Keratinocyte (primary cell): ENCODE results near the gene C10orf90. TPM values are rescaled to one million over a fixed set of nuclear protein-coding genes. Genes with fewer than 3 reads are reported as not detected.

Experiments
- DNase-seq: peaks from one replicate; pipeline ENCODE4 v3.0.0-alpha.2; 2011; ENCODE audit warnings: low read depth, missing footprints, low spot score
- FAIRE-seq: peaks from 2 replicates; lab custom pipeline; 2011; peaks lifted over from hg19 to GRCh38; lab: Jason Lieb, UNC
- H2AFZ ChIP-seq: 2 replicates; pipeline ENCODE4 v1.6.0; 2012; ENCODE audit warnings: low read length, control low read depth, inconsistent platforms; ENCODE audit not compliant: control insufficient read depth
- H3K27ac ChIP-seq: 2 replicates; pipeline ENCODE4 v1.5.1; 2011; ENCODE audit warnings: low read length; ENCODE audit not compliant: control insufficient read depth, insufficient read depth
- H3K27me3 ChIP-seq: 3 replicates; pipeline ENCODE4 v1.6.0; 2011; ENCODE audit warnings: low read length; ENCODE audit not compliant: control insufficient read depth, insufficient read depth; ENCODE audit errors: extremely low read depth
- H3K36me3 ChIP-seq, 2 experiments: 2 replicates in 1 of 2; 3 replicates in 1 of 2; pipeline ENCODE4 v1.5.1; 2011; ENCODE audit warnings: low read length in 2 of 2, mild to moderate bottlenecking in 1 of 2; ENCODE audit not compliant: control insufficient read depth in 2 of 2, insufficient read depth in 2 of 2; ENCODE audit errors: extremely low read depth in 1 of 2
- H3K4me1 ChIP-seq: 3 replicates; pipeline ENCODE4 v1.5.1; 2011; ENCODE audit warnings: low read length; ENCODE audit not compliant: control insufficient read depth, insufficient read depth; ENCODE audit errors: extremely low read depth
- H3K4me2 ChIP-seq: 3 replicates; pipeline ENCODE4 v1.6.0; 2011; ENCODE audit warnings: low read depth, low read length; ENCODE audit not compliant: control insufficient read depth, insufficient read depth; ENCODE audit errors: extremely low read depth
- H3K4me3 ChIP-seq, 3 experiments: fragments of 200-600 bp in 1 of 3; sonication (generic) in 1 of 3; 2 replicates in 2 of 3; 3 replicates in 1 of 3; pipeline ENCODE4 v1.5.1; 2011 to 2016; ENCODE audit warnings: low read length in 3 of 3, mild to moderate bottlenecking in 3 of 3, control low read depth in 2 of 3, inconsistent platforms in 1 of 3, low read depth in 1 of 3, mixed read lengths in 1 of 3, mixed run types in 1 of 3, moderate library complexity in 1 of 3; ENCODE audit not compliant: control insufficient read depth in 2 of 3, insufficient read depth in 2 of 3; ENCODE audit errors: extremely low read depth in 1 of 3
- H3K79me2 ChIP-seq: 2 replicates; pipeline ENCODE4 v1.6.0; 2012; ENCODE audit warnings: low read length; ENCODE audit not compliant: control insufficient read depth, insufficient read depth
- H3K9ac ChIP-seq: 3 replicates; pipeline ENCODE4 v1.6.0; 2011; ENCODE audit warnings: low read length; ENCODE audit not compliant: control insufficient read depth, insufficient read depth; ENCODE audit errors: extremely low read depth
- H3K9me1 ChIP-seq: 3 replicates; pipeline ENCODE4 v1.6.0; 2011; ENCODE audit warnings: low read length; ENCODE audit not compliant: control insufficient read depth, insufficient read depth; ENCODE audit errors: extremely low read depth
- H3K9me3 ChIP-seq: 2 replicates; pipeline ENCODE4 v1.5.1; 2012; ENCODE audit warnings: low read depth, low read length; ENCODE audit not compliant: control insufficient read depth
- H4K20me1 ChIP-seq: 3 replicates; pipeline ENCODE4 v1.6.0; 2011; ENCODE audit warnings: low read length; ENCODE audit not compliant: control insufficient read depth, insufficient read depth; ENCODE audit errors: extremely low read depth
- EZH2 ChIP-seq: IDR thresholded peaks from one replicate; pipeline ENCODE4 v1.6.1; 2012; ENCODE audit warnings: inconsistent platforms, mild to moderate bottlenecking, low read length, moderate library complexity
- dilution Hi-C: fragments of 300-500 bp; cut with MboI; formaldehyde crosslinking; loops from one replicate; pipeline ENCODE4 v1.7.0; 2020; ENCODE audit warnings: low sequenced_read_pairs; ENCODE audit not compliant: extremely low pct_ligation_motif_present
- polyA plus RNA-seq, 5 experiments: library from polyadenylated mRNA; depleted of rRNA in 3 of 5; stranded (reverse) in 3 of 5; stranded (forward) in 1 of 5; unstranded in 1 of 5; fragments of >200 nt; gene quantifications; 1 replicate in 1 of 5; 2 replicates in 3 of 5; 3 replicates in 1 of 5; pipeline versions ENCODE4 v1.2.1 to v1.2.3, GENCODE V29; 2011 to 2012; ENCODE audit warnings: missing spikeins in 2 of 5, low read depth in 1 of 5, low replicate concordance in 1 of 5
- TF ChIP-seq, protein P1 (sequence below), 3 experiments: IDR thresholded peaks in 1 of 3; conservative IDR thresholded peaks in 1 of 3; optimal IDR thresholded peaks in 1 of 3; 2 replicates in 2 of 3; 3 replicates in 1 of 3; pipeline versions ENCODE3 to v1.5.1; 2011; ENCODE audit warnings: low read length in 3 of 3, mild to moderate bottlenecking in 3 of 3, moderate library complexity in 2 of 3, control low read depth in 1 of 3, inconsistent platforms in 1 of 3; ENCODE audit not compliant: insufficient read depth in 2 of 3; ENCODE audit errors: extremely low read depth in 1 of 3

Gene C10orf90
- polyA plus RNA-seq, 1 donor (not counting 4 experiments of a cell fraction or from before 2014, with no cell fraction given): not detected

GRCh38 chr10:126618466-126618865 is 52.0 kb downstream of the C10orf90 start:
- Histone ChIP-seq H3K79me2 (no peaks in the 10 kb centered on the region), H4K20me1 (no peaks in the 10 kb centered on the region), H3K27me3 (no peaks in the 10 kb centered on the region), H2AFZ (no peak overlapping the region), H3K4me1 (no peaks in the 10 kb centered on the region), H3K4me2 (no peak overlapping the region), H3K9me1 (no peaks in the 10 kb centered on the region), H3K9me3 (no peaks in the 10 kb centered on the region), H3K27ac (no peak overlapping the region), H3K4me3 (no peak overlapping the region), H3K9ac (no peak overlapping the region), H3K36me3 (no peaks in the 10 kb centered on the region)
- FAIRE-seq (no peak), DNase-seq (no peak)
- no peak for TF ChIP-seq EZH2
- TF ChIP-seq, protein P1, sequence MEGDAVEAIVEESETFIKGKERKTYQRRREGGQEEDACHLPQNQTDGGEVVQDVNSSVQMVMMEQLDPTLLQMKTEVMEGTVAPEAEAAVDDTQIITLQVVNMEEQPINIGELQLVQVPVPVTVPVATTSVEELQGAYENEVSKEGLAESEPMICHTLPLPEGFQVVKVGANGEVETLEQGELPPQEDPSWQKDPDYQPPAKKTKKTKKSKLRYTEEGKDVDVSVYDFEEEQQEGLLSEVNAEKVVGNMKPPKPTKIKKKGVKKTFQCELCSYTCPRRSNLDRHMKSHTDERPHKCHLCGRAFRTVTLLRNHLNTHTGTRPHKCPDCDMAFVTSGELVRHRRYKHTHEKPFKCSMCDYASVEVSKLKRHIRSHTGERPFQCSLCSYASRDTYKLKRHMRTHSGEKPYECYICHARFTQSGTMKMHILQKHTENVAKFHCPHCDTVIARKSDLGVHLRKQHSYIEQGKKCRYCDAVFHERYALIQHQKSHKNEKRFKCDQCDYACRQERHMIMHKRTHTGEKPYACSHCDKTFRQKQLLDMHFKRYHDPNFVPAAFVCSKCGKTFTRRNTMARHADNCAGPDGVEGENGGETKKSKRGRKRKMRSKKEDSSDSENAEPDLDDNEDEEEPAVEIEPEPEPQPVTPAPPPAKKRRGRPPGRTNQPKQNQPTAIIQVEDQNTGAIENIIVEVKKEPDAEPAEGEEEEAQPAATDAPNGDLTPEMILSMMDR (optimal IDR thresholded peaks at IDR 0.05 in 1 of 3, IDR thresholded peaks at IDR 0.05 in 1 of 3, conservative IDR thresholded peaks at IDR 0.05 in 1 of 3; ENCODE audit: extremely low read depth in 1 of 3, insufficient read depth in 2 of 3, low read length in 3 of 3): no peak
- dilution Hi-C loops: no loop called here

DNA sequence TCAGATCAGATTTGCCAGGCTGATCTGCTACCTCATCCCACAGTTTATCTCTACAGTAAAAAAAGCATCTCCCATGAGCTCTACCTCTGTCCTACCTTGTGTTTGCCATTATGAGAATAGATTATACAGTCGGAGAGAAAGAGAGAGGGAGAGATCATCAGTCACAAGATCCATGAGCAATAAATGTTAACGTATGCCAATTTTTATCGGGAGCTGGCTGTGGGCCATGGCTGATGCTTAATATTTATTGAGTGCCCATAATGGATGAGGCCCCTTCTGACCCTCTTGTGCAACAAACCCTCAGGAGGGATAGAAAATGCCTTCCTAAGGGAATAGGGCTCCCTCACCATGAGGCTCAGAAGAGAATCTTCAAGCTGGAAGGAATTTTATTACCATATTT is 52.8 kb downstream of the C10orf90 start:
- dilution Hi-C loops: no loop called here
- H3K79me2 ChIP-seq: no peaks in the 10 kb centered on the region
- no peak overlapping the region for H3K4me3 ChIP-seq
- H3K27me3 ChIP-seq: no peaks in the 10 kb centered on the region
- H3K4me1 ChIP-seq: no peaks in the 10 kb centered on the region
- H2AFZ ChIP-seq: no peak overlapping the region
- H3K9ac ChIP-seq: no peak overlapping the region
- no peaks in the 10 kb centered on the region for H3K36me3 ChIP-seq
- no peak for DNase-seq
- H3K4me2 ChIP-seq: no peak overlapping the region
- TF ChIP-seq, protein P1 (optimal IDR thresholded peaks at IDR 0.05 in 1 of 3, IDR thresholded peaks at IDR 0.05 in 1 of 3, conservative IDR thresholded peaks at IDR 0.05 in 1 of 3; ENCODE audit: extremely low read depth in 1 of 3, insufficient read depth in 2 of 3, low read length in 3 of 3): no peak
- TF ChIP-seq EZH2: no peak
- no peak for FAIRE-seq
- H3K27ac ChIP-seq: no peak overlapping the region
- no peaks in the 10 kb centered on the region for H3K9me1 ChIP-seq
- no peaks in the 10 kb centered on the region for H4K20me1 ChIP-seq
- H3K9me3 ChIP-seq: no peaks in the 10 kb centered on the region
